Measurements from ENCODE around the gene APBA1. TPM values are rescaled to one million over a fixed set of nuclear protein-coding genes. Genes with fewer than 3 reads are reported as not detected.

Gene APBA1
- polyA plus RNA-seq (ENCODE audit: insufficient read length in 10 of 10), result 10 to 100 TPM in 1 of 10 donors, 1 to 10 TPM in 9; 6.0 to 12.0 (median 7.6) TPM
- long read RNA-seq, donor 1, full-length matches to known transcripts, result 1 of 10 reads
- long read RNA-seq, donor 1, partial matches to known transcripts, result 9 of 10 reads
- long read RNA-seq, donor 1, other reads (novel, unspliced or antisense), result 0 of 10 reads
- long read RNA-seq, donor 2, result 0 reads
- long read RNA-seq, donor 3, result 0 reads
- long read RNA-seq, donor 4, full-length matches to known transcripts, result 1 of 11 reads
- long read RNA-seq, donor 4, partial matches to known transcripts, result 10 of 11 reads
- long read RNA-seq, donor 4, other reads (novel, unspliced or antisense), result 0 of 11 reads
- long read RNA-seq, donor 5, partial matches to known transcripts, result 10 of 10 reads
- long read RNA-seq, donor 5, other reads (novel, unspliced or antisense), result 0 of 10 reads
- long read RNA-seq, donor 6, partial matches to known transcripts, result 10 of 10 reads
- long read RNA-seq, donor 6, other reads (novel, unspliced or antisense), result 0 of 10 reads
- long read RNA-seq, donor 7, result 0 reads
- long read RNA-seq, donor 8, result 0 reads
- long read RNA-seq, donor 9, result 0 reads

DNA sequence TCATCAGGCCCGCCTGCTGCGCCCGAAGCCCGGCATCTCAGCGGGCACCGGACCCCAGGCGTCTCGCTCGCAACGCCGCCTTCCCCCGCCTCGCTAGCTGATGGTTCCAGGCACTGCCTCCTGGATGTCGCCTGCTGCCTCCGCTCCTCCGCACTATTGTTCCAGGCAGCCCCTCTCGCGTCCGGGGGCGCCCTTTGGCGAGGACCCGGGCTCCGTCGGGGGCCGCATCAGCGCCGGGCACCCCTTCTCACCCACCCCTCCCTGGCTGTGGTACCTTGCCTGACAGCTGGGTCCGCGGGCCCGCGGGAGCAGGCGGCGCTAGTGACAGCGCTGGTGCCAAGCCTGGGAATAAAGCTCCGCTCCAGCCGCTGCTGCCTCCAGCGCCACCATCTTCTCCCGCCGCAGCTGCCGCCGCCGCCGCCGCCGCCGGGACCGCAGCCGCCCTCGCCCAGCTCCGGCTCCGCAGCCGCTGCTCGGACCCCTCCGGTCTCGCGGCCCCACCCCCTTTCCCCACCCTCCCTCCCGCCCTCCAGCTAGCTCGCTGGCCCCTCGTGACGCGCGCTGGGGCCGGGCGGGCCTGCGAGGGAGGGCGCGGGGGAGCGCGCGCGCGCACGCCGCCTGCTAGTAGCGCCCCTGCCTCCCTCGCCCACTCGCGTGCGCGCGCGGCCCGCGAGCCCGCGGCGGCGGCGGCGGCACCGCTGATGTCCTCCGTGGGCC, at the start of gene APBA1:
APBA1 (minus strand) TSS at position 493 of the 717 bp plus-strand sequence.
- DNase-seq, result peak; percentile 81 to 91 (median 88)

DNA sequence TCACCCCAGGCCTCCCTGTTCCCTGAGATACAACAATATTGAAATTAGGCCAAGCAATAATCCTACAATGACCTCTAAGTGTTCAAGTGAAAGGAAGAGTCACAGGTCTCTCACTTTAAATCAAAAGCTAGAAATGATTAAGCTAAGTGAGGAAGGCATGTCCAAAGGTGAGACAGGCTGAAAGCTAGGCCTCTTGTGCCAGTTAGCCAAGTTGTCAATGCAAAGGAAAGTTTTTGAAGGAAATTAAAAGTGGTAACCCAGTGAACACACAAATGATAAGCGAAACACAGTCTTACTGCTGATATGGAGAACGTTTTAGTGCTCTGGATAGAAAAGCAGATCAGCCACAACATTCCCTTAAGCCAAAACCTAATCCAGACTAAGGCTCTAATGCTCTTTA, 47.8 kb upstream of the APBA1 start:
- no peak for DNase-seq

DNA sequence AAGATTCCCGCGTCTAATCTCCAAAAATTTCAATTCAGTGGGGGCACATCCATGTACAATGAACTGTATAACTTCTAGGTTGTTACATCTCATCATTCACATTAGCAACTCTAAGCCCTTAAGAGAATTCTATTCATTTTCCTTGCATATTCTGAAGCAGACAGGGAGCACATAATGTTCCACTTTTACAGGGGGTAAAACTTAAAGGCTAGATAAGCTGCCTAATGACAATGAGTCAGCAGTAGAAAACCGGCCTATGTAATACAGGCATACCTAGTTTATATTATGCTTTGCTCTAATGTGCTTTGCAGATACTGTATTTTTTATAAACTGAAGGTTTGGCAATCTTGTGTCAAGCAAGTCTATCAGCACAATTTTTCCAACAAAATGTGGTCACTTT, 47.2 kb upstream of the APBA1 start:
- no peak for DNase-seq

DNA sequence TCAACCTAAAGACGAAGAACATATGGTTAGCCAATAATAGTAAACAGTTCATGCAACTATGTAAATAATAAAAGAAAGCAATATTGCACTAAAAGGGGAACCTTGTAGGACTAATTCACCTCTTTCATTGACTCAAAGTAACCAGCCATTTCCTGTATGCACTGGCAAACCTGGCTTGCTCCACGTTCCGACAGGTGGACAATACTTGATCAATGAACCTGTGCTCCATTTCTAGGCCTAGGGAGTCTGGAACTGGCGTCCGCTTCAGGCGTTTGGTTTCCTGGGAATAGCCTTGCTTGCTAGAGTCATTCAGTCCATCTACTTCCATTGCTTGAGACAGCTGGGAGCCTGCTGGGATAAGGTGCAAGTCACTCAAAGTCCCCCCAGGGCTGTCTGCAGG, 46.0 kb upstream of the APBA1 start:
- DNase-seq, result no peak

DNA sequence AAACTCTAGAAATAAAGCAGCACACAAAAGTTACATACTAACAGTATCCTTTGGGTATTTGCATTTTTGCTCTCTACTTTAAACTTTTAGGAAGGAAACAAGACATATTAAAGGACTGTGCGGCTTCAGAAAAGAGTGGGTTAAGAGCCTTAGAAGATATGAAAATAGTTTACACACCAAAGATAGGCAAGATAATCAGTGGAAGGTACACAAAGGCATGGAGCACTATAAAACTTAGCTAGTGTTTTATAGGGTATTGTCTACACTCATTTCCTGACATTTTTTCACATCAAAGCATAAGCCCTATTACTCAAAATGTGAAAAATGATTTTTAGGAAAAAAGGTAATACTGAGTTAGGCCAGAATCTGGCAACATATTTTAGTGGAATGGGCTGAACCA, 43.7 kb upstream of the APBA1 start:
- DNase-seq, result no peak

DNA sequence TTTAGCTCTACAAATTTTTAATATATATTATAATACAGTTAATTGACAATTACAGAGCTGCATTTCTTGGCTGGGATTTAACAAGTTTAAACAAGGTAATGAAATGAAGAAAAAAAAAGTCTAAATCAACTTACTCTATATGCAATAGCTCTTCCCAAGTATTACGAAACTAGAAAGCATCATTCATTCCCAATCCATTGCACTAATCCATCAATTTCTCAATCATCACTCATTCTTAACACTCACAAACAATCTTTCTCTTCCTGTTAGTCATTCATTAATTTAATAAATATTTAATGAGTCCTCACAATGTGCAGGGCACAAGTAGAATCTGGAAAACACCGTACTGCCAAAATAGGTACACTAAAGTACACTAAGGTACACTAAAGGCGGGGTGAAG, 42.9 kb upstream of the APBA1 start:
- no peak for DNase-seq

DNA sequence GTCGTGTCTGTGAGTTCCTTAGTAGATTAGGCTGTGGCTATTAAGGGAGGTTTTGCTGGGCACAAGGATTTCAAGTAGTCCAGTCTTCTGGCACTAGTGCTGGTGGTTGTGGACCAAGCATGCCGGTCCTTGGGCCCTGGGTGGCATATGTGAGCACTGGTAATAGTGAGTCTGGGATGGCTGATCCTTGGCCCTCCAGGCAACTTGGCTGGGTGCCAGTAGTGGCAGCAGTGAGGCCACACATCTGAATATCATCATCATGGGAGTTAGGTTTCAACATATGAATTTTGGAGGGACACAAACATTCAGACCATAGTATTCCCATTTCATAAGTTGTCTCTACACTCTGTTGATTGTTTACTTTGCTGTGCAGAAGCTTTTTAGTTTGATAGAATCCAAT, 25.3 kb upstream of the APBA1 start:
- no peak for DNase-seq

DNA sequence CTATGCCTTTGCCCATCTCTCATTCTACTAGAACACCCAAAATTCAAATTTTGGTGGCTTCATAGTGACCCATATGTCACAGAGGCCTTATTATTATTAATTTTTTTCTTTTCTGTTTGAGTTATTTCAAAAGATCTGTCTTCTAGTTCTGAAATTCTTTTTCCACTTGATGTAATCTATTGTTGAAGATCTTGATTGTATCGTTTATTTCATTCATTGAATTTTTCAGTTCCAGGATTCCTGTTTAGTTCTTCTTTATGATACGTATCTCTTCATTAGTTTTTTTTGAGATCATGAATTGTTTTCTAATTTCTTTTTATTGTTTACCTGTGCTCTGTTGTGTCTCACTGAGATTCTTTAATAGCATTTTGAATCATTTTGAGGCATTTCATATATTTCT, 24.6 kb upstream of the APBA1 start:
- DNase-seq, result no peak

DNA sequence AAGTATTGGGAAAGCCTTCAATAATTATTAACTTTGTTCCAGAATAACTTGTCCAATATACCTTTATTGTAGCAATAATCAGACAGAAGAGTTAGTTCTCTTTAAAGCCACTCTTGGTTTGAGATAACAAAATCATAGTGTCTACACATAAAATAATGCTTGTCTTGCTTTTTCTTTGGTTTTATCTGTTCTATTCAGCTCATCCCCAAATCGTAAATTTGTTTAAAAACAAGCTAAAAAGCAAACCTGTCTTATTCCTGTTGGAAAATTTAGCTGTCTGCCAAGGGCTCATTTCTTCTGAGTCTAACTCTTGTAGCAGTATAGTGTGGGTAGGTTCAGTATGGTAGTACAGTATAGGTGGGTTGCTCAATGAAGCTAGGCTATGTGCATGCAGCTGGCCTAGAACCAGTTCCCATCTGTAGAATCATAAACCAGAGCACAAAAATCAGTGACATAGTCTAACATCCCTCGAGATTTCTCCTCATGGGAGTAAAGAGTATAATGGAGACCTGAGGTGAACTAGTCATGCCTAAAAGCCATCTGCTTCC, 17.9 kb upstream of the APBA1 start:
- DNase-seq, result no peak

DNA sequence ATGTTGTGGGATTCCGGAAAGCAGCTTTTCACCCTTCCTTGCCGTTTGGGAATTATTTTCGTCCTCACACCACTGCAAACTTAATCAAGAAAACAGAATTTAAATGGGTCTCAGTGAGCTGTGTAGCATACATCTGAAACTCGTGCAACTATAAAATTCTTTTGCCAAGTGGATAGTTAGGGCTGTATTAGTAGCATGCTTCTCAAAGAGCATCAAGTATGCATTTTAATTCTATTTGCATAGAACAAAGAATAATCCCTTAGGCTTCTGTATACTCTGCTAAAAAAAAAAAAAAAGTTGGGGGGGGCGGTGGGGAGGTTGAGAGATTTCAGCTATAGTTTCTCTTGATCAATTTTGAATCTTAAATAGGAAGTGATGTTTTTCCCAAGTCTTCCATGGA, 11.8 kb upstream of the APBA1 start:
- DNase-seq, result no peak

DNA sequence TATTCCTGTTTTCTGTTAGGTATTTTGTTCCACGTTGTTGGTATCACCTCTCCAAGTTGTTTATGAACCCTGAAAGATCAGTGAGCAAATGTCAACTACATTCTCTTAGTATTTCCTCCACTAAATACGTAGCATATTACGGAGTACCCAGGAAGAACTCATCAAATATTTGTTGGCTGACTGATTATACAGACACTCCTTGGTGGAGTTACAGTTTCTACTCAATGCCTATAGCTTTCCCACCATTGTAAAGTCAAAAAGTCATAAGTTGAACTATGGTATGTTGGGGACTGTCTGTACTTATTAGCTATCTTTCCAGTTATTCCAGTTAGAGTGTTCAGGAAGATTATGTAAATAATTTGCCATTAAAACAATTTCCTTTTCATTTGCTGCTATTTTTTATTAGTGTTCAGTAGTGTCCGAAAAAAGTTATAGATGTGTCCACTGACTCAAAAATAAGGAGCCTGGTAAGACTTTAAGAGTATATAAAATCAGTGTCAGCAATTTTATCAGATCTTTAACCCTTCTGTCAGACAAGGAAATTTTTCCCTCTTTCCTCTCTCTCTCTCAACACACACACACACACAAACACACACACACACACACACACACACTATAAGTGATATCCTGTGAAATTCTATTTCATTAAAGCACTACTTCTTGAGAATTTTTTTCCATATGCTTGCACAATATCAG, 6.8 kb upstream of the APBA1 start:
- no peak for DNase-seq

DNA sequence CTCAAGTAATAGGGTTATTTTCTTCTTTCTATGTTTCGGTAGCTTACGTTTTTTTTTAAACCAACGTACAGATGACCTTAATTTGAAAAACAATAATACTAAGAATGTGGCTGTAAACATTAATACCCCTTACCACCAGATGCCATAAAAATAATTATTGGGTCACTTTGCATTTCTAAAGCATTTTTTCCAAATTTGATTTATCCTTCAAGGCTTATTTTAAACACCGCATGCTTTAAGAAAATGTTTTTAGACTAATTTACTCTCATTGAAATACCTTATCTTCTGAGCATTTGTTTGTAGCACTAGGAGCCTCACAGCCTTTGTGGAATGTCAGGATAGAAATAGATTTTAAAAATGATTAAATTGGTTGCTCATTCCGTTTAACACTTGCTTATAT, 5.8 kb upstream of the APBA1 start:
- DNase-seq, result no peak

DNA sequence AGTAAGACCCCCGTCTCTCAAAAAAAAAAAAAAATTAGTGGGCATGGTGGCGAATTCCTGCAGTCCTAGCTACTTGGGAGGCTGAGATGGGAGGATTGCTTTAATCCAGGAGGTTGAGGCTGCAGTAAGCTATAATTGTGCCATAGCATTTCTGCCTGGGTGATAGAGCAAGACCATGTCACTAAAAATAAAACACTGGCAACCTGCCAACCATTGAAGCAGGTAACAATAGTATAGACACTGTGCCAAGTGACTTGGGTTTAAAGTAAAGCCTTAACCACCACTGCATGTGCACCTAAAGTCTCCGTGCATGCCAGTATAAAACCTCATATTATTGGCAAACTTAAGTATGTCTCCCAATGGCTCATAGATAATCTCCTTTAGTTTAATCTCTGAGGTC, 3.4 kb upstream of the APBA1 start:
- DNase-seq, result no peak

DNA sequence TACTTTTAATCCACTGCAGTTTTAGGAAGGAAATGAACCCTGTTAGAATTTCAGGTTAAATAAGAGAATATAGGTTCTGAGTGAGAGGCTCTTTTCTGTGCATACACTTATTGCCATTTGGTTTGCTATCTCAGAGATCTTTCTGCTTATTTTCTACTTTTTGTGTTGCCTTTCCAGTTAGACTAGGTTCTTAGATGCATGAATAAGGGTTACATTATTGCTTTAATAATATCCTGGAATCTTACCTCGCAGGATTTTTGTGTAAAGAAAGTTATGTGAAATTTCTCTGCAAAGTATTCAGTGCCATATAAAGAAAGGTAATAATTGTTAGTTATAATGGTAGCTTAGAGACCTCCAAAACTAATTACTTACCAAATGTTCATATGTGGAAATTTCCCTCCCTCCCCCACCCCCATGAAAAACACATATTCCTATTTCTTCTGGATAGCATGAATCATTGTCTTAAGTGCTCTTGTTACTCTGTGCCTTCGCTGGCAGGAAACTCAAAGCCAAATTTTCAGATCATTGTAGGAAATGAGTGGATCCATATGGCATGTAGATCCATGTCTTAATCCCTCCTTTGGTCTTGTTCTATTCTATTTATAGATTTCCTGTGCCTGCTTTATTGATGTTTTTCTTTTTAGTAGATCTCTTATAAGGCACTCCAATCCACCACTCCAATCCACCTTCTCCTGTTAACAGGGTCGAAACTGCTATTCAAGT, 2.7 kb upstream of the APBA1 start:
- DNase-seq, result peak in 1 of 3 donors; percentile 84

DNA sequence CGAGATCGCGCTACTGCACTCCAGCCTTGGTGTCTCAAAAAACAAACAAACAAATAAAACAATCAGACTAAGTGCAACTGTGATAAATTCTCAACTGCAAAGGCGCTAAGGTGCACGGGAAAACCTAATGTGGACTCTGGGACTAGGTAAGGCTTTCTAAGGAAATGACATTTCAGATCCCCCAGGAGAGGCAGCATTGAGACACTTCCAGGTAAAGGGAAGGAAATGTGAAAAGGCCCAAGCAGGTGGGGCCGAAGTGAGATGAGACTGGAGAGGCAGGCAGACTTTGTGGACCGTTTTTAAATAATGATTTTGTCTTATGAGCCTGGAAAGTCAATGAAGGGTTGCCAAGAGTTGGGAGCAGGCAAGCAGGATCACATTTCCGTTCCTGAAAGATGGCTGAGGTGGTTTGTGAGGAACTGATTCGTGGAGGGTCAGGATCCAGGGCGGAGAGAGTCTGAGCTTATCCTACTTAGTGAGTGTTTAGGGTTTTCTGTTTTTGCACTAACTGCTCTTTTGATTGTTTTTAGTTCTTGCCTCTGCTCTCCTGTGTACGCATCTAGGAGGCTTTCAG, 2.0 kb upstream of the APBA1 start:
- DNase-seq, result peak in 2 of 3 donors; percentile 23 to 51

DNA sequence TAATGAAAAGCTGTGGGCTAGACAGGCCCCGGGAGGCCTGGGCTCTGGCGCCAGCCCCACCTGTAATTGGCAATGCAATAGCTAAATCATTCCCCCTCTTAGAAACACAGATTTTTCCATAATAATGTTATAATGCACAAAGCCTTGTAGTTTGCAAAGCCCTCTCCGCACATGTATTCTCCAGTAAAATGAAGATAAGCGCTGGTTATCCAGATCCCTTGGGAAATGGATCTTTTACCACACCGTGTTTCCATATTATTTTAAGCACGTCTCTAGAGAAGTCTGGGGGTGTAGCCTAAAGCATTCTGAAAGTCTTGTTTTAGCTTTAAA, 1.1 kb upstream of the APBA1 start:
- DNase-seq, result no peak

DNA sequence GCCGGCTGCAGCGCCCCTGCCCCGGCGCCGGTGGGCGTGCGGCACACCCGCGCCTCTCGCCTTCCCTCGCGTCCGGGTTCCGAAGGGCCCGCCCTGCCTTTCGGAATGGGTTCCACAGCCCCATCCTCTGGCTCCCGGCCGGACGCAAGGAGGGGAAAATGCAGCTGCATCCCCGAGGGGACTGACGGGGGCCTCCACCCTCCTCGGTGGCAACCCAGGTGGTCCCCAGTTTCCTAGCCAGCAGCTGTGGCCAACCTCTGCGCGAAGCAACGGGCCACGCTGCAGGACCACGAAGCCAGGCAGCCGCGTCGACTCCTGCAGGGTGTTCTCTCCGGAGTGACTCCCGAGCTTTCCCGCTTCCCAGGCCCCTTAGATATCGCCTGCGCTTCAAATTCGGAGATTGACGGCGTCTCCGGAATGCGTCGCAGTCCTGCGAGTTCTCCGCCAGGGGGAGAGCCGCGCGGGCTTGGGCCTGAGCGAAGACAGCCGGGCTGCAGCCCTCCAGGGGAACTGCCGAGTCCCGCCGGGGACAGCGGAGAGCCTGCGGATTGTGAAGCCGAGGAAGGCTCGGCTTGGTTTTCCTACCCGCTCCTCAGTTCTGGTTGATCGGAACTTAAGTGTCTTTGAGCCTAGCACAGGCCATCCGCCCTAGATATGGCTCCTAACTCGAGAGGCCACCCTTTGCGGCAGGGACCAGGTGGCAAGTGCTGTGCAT, 582 bp upstream of the APBA1 start:
- DNase-seq, result peak; percentile 87 to 95 (median 89)

DNA sequence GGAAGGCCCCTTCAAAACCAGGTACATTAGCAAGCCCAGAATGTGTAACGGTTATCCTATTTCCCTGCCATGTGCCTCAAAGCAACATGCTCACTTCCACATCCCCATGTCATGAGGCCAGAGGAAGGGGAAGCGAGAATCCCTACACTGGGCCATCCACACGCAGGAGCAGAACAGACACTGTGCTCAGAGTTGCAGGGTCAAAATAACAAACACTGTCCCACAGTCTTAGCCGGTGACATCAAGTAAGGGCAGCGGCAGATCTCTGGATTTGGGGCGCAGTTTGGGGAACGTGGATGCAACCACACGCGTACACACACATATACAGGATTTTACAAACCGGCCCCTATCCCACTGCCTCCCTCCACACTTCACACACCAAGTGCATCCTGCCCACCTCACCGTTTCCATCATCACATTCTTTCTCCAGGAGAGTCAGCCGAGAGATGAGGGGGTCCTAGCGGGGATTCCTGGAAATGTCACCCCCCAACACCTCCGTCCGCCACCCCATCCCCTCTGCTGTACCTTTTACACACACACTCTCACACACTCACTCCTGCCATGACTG, 776 bp downstream of the APBA1 start:
- peak in 2 of 3 donors; percentile 40 to 82 for DNase-seq

DNA sequence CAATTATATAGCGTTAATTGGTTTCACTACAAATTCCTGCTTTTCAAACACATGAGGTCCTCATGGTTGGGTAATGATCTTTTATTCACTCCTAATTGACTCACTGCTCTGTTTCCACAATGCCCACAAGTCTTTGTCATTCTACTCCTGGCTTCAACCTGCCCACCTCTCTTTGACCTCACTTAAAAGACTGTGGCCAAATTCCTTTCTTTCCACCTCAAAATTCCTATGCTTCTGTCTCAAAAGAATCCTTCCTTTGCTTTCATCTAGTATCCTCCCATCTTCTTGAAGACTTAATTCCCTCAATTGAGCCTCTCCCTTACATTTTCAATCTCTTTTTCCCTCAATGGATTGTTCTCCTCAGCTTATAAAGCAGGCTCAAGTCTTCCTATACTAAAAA, 4.9 kb downstream of the APBA1 start:
- no peak for DNase-seq

DNA sequence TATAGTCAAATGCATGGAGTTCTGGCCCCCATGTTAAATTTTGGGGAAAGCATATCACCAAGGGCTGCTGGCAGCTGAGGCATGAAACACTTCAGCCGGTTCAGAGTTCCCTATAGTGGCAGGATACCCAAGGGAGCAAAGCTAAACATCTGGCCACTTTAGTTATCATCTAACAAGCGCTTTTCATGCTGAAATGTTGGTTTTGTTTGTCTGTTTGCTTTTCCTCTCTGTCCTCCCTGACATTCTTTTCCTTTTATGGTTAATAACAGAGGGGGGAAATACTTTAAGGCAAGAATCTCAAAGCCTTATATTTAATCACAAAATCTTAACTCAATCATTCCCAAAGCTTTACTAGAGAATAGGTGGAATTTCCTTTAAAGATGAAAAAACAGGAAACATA, 11.9 kb downstream of the APBA1 start:
- no peak for DNase-seq

Data from muscle of back (tissue), 13 donors.